Measurements from ENCODE around the gene LRMDA.

DNA sequence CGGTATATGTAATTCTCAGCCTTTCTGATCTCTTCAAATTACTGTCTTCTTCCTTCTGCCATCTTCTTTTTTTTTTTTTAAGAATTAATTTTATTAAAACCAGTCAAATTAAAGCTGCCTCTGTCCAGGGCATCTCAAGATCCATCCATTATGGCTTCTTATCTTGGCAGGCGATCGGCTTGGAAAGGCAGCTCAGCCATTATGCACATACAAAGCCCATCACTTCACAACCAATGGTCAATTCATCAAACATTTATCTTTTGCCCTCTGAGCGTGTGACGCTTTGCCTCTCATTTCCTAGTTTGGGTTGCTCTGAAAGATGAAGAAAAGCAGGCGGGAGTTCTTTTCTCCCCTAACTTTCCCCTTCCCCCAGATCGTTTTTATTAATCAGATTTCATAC is 591.6 kb downstream of the LRMDA start:
- TF ChIP-seq, protein P1, sequence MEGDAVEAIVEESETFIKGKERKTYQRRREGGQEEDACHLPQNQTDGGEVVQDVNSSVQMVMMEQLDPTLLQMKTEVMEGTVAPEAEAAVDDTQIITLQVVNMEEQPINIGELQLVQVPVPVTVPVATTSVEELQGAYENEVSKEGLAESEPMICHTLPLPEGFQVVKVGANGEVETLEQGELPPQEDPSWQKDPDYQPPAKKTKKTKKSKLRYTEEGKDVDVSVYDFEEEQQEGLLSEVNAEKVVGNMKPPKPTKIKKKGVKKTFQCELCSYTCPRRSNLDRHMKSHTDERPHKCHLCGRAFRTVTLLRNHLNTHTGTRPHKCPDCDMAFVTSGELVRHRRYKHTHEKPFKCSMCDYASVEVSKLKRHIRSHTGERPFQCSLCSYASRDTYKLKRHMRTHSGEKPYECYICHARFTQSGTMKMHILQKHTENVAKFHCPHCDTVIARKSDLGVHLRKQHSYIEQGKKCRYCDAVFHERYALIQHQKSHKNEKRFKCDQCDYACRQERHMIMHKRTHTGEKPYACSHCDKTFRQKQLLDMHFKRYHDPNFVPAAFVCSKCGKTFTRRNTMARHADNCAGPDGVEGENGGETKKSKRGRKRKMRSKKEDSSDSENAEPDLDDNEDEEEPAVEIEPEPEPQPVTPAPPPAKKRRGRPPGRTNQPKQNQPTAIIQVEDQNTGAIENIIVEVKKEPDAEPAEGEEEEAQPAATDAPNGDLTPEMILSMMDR (IDR thresholded peaks at IDR 0.05) = no peak
- no peak for TF ChIP-seq POLR2AphosphoS5 (IDR thresholded peaks at IDR 0.05)
